HL-60 (cell line): ENCODE measurements around the gene ALDH1A1.

Source experiments
- SPI1 ChIP-seq: IDR thresholded peaks from 2 replicates; pipeline ENCODE4 v1.6.1; 2012; ENCODE audit warnings: low read depth, mild to moderate bottlenecking, borderline replicate concordance
- TF ChIP-seq, protein P1 (sequence below): IDR thresholded peaks from one replicate; pipeline ENCODE4 v1.5.1; 2011; ENCODE audit warnings: low read length, control low read depth, inconsistent platforms; ENCODE audit not compliant: insufficient read depth

DNA sequence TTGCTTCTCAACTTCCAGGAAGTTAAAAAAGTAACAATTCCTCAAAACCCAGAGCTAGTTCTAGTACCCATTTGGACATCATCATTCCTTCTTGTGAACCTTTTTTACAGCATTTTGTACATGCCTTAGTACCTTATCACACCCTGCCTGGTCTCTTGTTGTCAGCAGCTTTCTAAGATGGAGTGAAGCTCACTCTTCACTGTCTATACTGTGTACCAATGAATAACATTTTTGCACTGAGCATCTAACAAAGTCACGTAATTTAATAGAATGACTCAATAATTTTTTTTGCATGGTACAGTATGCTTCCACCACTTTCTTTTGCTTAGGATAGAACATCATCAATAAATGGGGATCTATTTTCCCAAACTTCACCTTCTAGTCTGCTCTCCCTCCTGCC is 29.8 kb downstream of the ALDH1A1 start:
- TF ChIP-seq SPI1 = no peak
- TF ChIP-seq, protein P1, sequence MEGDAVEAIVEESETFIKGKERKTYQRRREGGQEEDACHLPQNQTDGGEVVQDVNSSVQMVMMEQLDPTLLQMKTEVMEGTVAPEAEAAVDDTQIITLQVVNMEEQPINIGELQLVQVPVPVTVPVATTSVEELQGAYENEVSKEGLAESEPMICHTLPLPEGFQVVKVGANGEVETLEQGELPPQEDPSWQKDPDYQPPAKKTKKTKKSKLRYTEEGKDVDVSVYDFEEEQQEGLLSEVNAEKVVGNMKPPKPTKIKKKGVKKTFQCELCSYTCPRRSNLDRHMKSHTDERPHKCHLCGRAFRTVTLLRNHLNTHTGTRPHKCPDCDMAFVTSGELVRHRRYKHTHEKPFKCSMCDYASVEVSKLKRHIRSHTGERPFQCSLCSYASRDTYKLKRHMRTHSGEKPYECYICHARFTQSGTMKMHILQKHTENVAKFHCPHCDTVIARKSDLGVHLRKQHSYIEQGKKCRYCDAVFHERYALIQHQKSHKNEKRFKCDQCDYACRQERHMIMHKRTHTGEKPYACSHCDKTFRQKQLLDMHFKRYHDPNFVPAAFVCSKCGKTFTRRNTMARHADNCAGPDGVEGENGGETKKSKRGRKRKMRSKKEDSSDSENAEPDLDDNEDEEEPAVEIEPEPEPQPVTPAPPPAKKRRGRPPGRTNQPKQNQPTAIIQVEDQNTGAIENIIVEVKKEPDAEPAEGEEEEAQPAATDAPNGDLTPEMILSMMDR = no peak
